ENCODE measurements around the gene RAP1GAP.

RAP1GAP gene

DNA sequence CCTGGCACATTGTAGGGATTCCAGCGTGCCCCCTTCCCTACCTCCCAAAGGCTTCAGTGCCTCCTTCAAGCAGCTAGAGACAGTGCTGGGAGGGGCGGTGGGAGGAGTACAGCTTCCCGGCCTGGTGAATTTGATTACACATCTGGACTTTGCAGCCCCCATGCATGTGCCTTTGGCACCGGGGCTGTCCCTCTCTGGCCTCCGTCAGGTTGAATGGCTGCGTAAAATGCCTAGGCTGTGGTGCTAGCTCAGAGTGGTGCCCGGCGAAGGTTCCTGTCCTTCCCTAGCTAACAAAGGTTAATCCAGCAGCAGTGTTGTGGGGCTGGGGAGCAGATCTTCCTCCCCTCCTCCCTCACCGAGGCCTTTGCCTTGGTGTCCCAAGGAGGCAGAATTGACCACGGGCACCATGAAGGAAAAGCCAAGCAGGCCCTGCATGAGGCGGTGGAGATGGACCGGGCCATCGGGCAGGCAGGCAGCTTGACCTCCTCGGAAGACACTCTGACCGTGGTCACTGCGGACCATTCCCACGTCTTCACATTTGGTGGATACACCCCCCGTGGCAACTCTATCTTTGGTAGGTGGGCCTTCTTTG is 93.7 kb downstream of the RAP1GAP start:
- no peak for DNase-seq (ENCODE audit: low read depth)
- TF ChIP-seq, protein P1, sequence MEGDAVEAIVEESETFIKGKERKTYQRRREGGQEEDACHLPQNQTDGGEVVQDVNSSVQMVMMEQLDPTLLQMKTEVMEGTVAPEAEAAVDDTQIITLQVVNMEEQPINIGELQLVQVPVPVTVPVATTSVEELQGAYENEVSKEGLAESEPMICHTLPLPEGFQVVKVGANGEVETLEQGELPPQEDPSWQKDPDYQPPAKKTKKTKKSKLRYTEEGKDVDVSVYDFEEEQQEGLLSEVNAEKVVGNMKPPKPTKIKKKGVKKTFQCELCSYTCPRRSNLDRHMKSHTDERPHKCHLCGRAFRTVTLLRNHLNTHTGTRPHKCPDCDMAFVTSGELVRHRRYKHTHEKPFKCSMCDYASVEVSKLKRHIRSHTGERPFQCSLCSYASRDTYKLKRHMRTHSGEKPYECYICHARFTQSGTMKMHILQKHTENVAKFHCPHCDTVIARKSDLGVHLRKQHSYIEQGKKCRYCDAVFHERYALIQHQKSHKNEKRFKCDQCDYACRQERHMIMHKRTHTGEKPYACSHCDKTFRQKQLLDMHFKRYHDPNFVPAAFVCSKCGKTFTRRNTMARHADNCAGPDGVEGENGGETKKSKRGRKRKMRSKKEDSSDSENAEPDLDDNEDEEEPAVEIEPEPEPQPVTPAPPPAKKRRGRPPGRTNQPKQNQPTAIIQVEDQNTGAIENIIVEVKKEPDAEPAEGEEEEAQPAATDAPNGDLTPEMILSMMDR (IDR thresholded peaks at IDR 0.05; ENCODE audit: low read depth, low read length, missing control alignments): no peak
- H3K4me3 ChIP-seq (ENCODE audit: low read depth, low read length): no peak overlapping the region

DNA sequence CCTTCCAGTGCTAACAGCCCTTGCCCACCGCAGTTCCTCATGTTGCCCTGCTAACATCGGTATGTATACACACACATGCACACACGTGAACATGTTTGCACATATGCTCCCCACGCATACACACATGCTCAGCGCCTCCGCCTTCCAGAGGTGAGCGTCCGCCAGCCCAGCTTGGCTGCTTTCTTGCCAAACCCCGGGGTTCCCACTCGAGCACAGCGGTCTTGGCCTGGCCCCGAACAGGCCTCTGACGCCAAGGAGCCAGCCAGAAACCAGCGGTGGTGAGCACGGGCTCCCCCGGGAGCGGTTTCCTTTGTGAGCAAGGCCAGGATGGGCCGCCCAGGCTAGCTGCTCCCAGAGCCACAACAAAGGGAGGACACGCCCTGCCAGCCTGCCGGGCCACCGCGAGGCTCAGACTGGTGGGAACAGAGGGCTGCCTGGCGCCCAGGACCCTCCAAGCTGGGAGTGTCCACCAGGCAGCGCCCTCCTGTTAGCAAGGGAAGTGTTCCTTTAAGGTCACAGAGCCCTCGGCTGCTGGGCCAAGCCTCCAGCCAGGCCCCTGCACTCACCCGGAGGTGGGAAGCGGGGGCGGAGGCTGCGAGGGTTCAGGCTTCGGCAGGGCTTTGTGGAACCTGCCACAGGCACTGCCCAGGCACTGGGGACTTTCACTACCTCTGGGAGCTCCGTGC is 94.5 kb downstream of the RAP1GAP start:
- DNase-seq (ENCODE audit: low read depth): no peak
- TF ChIP-seq, protein P1 (IDR thresholded peaks at IDR 0.05; ENCODE audit: low read depth, low read length, missing control alignments): no peak
- no peak overlapping the region for H3K4me3 ChIP-seq (ENCODE audit: low read depth, low read length)

DNA sequence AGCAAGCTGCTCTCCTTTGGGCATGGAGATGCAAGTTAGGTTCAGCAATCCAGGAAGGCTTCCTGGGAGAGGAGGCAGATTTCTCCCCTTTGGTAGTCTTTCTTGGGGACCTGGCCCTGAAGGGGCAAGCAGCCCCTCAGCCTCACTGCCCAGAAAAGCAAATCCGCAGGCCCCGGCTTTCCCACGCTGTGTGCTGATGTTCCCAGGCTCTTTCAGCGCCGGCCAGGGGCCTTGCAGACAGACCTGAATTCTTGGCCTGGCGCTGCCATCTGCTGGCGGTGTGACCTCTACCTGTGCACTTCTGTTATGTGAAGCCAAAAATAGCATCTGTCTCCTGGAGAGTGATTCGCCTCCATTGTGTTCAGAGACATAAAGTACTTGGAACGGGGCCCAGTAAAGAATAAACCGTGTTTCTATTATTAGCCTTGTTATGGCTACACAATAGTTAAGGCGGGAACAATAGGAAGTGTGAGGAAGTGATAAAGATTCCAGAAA is 95.1 kb downstream of the RAP1GAP start:
- DNase-seq (ENCODE audit: low read depth): no peak
- TF ChIP-seq, protein P1 (IDR thresholded peaks at IDR 0.05; ENCODE audit: low read depth, low read length, missing control alignments): peak; percentile 38
- no peak overlapping the region for H3K4me3 ChIP-seq (ENCODE audit: low read depth, low read length)

DNA sequence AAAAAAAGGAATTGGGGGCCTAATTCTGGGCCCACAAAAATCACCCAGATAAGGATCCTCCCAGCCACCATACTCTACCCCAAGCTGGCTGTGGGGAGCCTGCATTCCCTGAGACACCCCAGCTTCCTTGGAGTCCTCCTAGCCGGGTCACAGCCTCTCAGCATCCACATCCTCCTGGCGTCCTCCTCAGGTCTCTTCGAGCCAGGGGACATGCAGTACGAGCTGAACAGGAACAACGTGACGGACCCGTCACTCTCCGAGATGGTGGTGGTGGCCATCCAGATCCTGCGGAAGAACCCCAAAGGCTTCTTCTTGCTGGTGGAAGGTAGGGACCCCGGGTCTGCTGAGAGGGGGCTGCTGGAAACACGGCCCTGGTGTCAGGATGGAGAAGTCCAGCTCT is 95.7 kb downstream of the RAP1GAP start:
- DNase-seq (ENCODE audit: low read depth): no peak
- no peak overlapping the region for H3K4me3 ChIP-seq (ENCODE audit: low read depth, low read length)
- TF ChIP-seq, protein P1 (IDR thresholded peaks at IDR 0.05; ENCODE audit: low read depth, low read length, missing control alignments): no peak

DNA sequence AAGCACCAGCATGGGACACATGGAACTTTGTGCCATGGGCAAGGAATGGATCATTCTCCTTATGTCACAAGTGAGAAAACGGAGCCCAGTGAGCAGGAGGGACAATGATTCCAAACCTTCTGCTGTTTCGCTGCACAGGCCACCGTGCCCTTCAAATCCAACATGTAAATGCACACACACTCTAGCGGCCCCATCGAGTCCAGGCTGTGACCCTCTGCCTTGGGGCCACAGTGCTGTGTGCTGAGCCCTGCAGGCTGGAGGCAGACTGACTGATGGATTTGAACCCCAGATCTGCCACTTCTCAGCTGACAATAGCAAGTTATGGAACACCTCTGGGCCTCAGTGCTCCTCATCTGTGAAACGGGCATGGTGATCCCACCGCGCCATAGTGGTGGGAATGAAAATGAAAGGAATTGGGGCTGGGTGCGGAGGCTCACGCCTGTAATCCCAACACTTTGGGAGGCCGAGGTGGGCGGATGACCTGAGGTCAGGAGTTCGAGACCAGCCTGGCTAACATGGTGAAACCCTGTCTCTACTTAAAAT is 96.4 kb downstream of the RAP1GAP start:
- no peak overlapping the region for H3K4me3 ChIP-seq (ENCODE audit: low read depth, low read length)
- no peak for DNase-seq (ENCODE audit: low read depth)
- TF ChIP-seq, protein P1 (IDR thresholded peaks at IDR 0.05; ENCODE audit: low read depth, low read length, missing control alignments): no peak

DNA sequence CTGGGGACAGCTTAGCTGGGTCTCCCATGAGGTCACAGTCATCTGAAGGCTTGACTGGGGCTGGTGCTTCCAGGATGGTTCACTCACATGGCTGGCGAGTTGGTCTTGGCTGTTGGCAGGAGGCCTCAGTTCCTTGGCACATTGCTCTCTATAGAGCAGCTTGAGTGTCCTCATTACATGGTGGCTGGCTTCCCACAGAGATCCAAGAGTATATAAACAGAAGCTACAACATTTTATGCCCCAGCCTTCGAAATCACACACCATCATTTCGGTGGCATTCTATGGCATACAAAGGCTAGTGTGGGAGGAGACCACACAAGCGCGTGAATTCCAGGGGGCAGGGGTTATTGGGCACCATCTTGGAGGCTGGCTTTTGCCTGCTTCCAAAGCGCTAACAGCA is 96.9 kb downstream of the RAP1GAP start:
- no peak overlapping the region for H3K4me3 ChIP-seq (ENCODE audit: low read depth, low read length)
- TF ChIP-seq, protein P1 (IDR thresholded peaks at IDR 0.05; ENCODE audit: low read depth, low read length, missing control alignments): no peak
- DNase-seq (ENCODE audit: low read depth): no peak
